ENCODE results near the gene TLE1.

GRCh38 chr9:81556923-81557322, 132.4 kb downstream of the TLE1 start:
- TF ChIP-seq POLR2A (IDR thresholded peaks at IDR 0.05; ENCODE audit: low read length), result no peak
- no peak for TF ChIP-seq GATA1 (IDR thresholded peaks at IDR 0.05; ENCODE audit: low read depth, low read length)

Measured in erythroblast (primary cell).